RWPE1 (cell line): ENCODE data around the gene CELA1.
A peak's percentile ranks its signal among the peaks of the same experiment; 100 is the strongest.

Experiments
- CTCF ChIA-PET: fragments of 350-600 bp; sonication (Branson Sonifier 250); formaldehyde crosslinking; extraction: SDS; loops from one replicate; lab custom pipeline; 2021; lab: Yijun Ruan, JAX
- POLR2A ChIA-PET: fragments of 400-600 bp; formaldehyde crosslinking; extraction: SDS; loops from one replicate; lab custom pipeline; 2020; ENCODE audit warnings: antibody characterized with exemption; ENCODE audit not compliant: low non-redundant PET; lab: Yijun Ruan, JAX
- DNase-seq: peaks from one replicate; pipeline ENCODE4 v3.0.0; 2012; ENCODE audit warnings: low spot score
- H3K27ac ChIP-seq: fragments of 450-650 bp; 2 replicates; pipeline ENCODE4 v1.5.1; 2017
- CTCF ChIP-seq: fragments of 450-650 bp; conservative IDR thresholded peaks from 2 replicates; pipeline ENCODE4 v1.5.1; 2017; ENCODE audit warnings: low read depth, mild to moderate bottlenecking

Gene CELA1

GRCh38 chr12:51390891-51391282 lies 44.4 kb upstream of the CELA1 start:
- POLR2A ChIA-PET = no interaction called here
- DNase-seq = no peak
- peak overlapping the region; percentile 36 for H3K27ac ChIP-seq
- CTCF ChIA-PET = no interaction called here
- no peak for TF ChIP-seq CTCF

DNA sequence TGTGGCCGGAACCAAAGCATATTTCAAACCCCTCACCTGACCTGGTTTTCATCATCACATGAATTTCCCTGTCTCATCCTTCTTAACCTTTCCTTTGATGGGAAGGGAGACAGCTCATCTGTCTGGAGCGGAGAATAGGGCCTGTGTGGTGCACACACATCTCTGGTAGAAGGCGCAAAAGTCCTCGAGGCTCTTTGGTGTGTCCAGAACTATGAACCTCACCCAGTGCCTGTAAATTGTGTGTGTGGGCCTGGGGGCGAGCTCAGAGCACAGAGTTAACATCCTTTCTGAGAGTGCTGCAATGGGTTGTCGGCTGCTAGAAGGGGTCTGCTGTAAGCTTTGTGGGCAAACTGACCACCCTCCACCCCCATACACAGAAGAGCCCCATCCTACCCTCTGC lies 44.0 kb upstream of the CELA1 start:
- ChIA-PET POLR2A (no interaction called here), CTCF (interaction anchor here (0.6 kb wide), 1 partner anchor 124 kb away, joined by 6 read pairs; no protein-coding TSS in a partner anchor)
- DNase-seq = no peak
- no peak for TF ChIP-seq CTCF
- peak overlapping the region; percentile 36 for H3K27ac ChIP-seq

- H3K27ac ChIP-seq = peak overlapping the region; percentile 47; the same call in 1 of the 2 replicates
- POLR2A ChIA-PET = no interaction called here
- CTCF ChIA-PET = interaction anchor here (0.6 kb wide), 1 partner anchor 170 kb away, joined by 3 read pairs; no protein-coding TSS in a partner anchor
- no peak for TF ChIP-seq CTCF
- no peak for DNase-seq
Observed at GRCh38 chr12:51389302-51389999, 43.0 kb upstream of the CELA1 start.

GRCh38 chr12:51388846-51389245 lies 42.4 kb upstream of the CELA1 start:
- ChIA-PET CTCF (interaction anchor here (0.6 kb wide), 1 partner anchor 169 kb away, joined by 3 read pairs; no protein-coding TSS in a partner anchor), POLR2A (no interaction called here)
- TF ChIP-seq CTCF = no peak
- no peak overlapping the region; the same call in 1 of the 2 replicates for H3K27ac ChIP-seq
- no peak for DNase-seq

DNA sequence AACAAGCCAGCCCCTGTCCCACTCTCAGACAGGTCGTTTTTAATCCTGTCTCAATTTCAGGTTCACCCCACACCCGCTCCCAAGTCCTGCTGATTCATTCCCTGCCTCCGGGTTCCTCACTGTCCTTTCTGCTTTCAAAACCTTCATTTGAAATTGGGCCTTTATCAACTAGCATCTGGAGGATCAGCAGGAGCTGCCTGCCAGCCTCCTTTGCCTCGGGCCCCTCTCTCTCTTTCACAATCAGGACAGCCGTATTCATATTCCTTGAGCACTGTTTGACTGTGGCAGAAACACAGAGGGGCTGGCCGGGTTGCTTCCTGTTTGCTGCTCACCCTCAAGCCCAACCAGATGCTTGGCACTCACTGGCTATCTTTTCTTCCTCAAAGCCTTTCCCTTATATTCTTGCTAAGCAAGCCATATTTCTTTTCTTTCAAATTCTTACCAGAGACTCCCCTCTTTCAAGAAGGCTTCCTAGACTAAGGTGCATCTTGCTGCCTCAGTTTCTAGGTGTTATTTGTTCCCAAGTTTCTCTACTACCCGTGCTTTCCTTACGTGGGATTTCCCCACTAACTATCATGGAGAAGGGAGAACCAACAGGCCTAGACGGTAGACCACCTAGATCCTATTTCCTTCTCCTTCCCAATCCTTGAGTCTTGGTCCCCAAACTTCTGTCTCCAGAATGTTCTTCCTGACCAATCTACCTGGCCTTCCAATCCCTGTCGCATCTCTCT lies 41.8 kb upstream of the CELA1 start:
- no peak for TF ChIP-seq CTCF
- no peak for DNase-seq
- ChIA-PET POLR2A (no interaction called here), CTCF (interaction anchor here (0.6 kb wide), 2 partner anchors 26 to 487 kb away, joined by 3 read pairs; no protein-coding TSS in a partner anchor)
- H3K27ac ChIP-seq = peak overlapping the region; percentile 77

- POLR2A ChIA-PET = no interaction called here
- no peak overlapping the region for H3K27ac ChIP-seq
- CTCF ChIA-PET = no interaction called here
- no peak for DNase-seq
- TF ChIP-seq CTCF = no peak
Observed at GRCh38 chr12:51386351-51386750, 39.9 kb upstream of the CELA1 start.
